GM12892 (cell line): Measurements from ENCODE around the gene SLC38A3.

Source experiments
- POLR2A ChIP-seq: IDR thresholded peaks from 2 replicates; pipeline ENCODE4 v1.6.1; 2011; ENCODE audit warnings: low read depth, low read length, control low read depth
- POLR2AphosphoS5 ChIP-seq: IDR thresholded peaks from 2 replicates; pipeline ENCODE4 v1.6.1; 2011; ENCODE audit warnings: low read depth, low read length, control low read depth

DNA sequence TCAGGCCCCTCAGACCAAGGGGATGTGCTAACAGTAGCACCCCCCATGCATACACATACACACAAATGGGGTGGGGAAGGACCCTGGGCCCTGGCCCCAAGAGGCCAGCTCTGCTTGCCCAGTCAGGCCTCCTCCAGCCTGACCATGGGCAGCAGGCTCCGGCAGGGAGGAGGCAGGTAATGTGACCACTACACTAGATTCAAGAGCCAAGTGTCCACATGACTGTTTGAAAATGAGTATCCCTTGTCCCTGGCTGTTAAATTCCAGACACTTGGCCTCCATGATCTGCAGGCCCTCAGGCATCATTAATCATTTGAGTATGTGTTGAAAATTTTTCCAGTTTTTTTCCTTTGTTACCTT is 17.1 kb downstream of the SLC38A3 start:
- TF ChIP-seq POLR2A (no peak), POLR2AphosphoS5 (no peak)
